Testis (tissue), 3 donors: ENCODE results near the gene GAB2. TPM values are rescaled to one million over a fixed set of nuclear protein-coding genes. Genes with fewer than 3 reads are reported as not detected.

Source experiments
- DNase-seq: peaks from one replicate; pipeline ENCODE4 v3.0.0-alpha.2; 2019
- H3K27ac ChIP-seq, 2 donors: fragments of 200-600 bp; sonication (generic); one replicate each; pipeline ENCODE4 v1.5.1; 2019
- H3K27me3 ChIP-seq: fragments of 200-600 bp; sonication (generic); one replicate; pipeline ENCODE4 v1.5.1; 2019
- H3K36me3 ChIP-seq: fragments of 200-600 bp; sonication (generic); one replicate; pipeline ENCODE4 v1.5.1; 2017; ENCODE audit warnings: low read depth; ENCODE audit errors: missing control alignments
- H3K4me1 ChIP-seq: fragments of 200-600 bp; sonication (generic); one replicate; pipeline ENCODE4 v1.5.1; 2019
- H3K4me3 ChIP-seq, 2 donors: fragments of 200-600 bp; sonication (generic); one replicate each; pipeline ENCODE4 v1.5.1; 2017 to 2019
- H3K9me3 ChIP-seq: fragments of 200-600 bp; sonication (generic); one replicate; pipeline ENCODE4 v1.5.1; 2017
- CTCF ChIP-seq, 3 experiments: fragments of 450-650 bp in 2 of 3; fragments of 200-600 bp in 1 of 3; sonication (generic) in 1 of 3; IDR thresholded peaks; one replicate each; pipeline ENCODE4 v1.5.1; 2016 to 2019; ENCODE audit warnings: antibody characterized with exemption in 3 of 3, mild to moderate bottlenecking in 2 of 3, moderate library complexity in 1 of 3
- POLR2A ChIP-seq: fragments of 450-650 bp; IDR thresholded peaks from one replicate; pipeline ENCODE4 v1.6.1; 2017; ENCODE audit warnings: antibody characterized with exemption, mild to moderate bottlenecking, moderate library complexity
- WGBS, 2 donors: methylation state at CpG; one replicate each; pipeline ENCODE4 v1.1.5; 2018; 5-methylcytosine and 5-hydroxymethylcytosine counted together
- intact Hi-C: fragments of 100-400 bp; cut with DNase I; formaldehyde crosslinking; loops from one replicate; pipeline ENCODE4 v1.15.1; 2023; ENCODE audit warnings: low total_unique reads
- polyA plus RNA-seq: library from polyadenylated mRNA; stranded (reverse); fragments of 350-450 nt; fragmentation: Illumina TruSeq; extraction: RNeasy Lipid Tissue Mini Kit (QIAGEN cat#74804); gene quantifications from one replicate; pipeline ENCODE4 v1.2.3, GENCODE V29; 2014; ENCODE audit warnings: low read depth, low replicate concordance; ENCODE audit not compliant: insufficient read depth
- total RNA-seq, 2 donors: library from RNA; depleted of rRNA; stranded (reverse); fragments of >200 nt; gene quantifications; one replicate each; pipeline ENCODE4 v1.2.3, GENCODE V29; 2016

Gene GAB2
- total and polyA plus RNA-seq, 3 donors from 2014 or later: 9.2 to 14.3 (median 10.9) TPM

DNA sequence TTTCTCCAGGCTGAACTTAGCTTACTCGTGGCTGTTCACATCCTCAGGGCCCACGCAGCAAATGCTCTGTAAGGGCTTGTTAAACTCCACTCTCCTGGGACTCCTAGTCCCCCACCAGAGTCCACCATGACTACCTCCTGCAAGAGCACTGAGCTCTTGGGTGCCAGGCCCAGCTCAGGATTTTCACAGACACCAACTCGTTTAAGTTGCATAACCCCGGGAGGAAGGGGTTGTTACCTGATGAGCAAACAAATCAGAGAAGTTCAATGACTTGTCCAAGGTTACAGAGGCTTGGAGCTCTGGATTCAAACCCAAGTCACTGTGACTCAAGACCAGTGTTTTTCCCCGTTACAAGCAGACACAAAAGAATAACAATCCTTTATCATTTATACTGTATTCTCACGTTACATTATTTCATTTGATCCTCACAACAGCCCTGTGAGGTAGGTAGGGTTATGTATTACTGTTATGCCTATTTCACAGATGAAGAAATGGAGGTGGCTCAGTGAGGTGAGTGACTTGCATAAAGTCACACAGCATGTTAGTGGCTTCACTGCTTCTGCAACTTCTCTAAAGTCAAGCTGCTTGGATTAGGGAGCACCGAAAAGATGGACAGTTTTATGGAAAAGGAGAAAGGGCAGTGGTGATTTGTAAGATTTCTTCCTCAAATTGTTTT is 246.6 kb downstream of the GAB2 start:
- H3K9me3 ChIP-seq: no peaks in the 10 kb centered on the region
- H3K27me3 ChIP-seq: no peaks in the 10 kb centered on the region
- peaks cover 29% of the 10 kb centered on the region for H3K4me1 ChIP-seq
- peak overlapping the region in 1 of 2 donors; percentile 87 for H3K27ac ChIP-seq
- 68 to 83% methylated on average over 7 of the region's 7 CpGs for WGBS, 2 donors
- DNase-seq: no peak
- TF ChIP-seq CTCF (IDR thresholded peaks at IDR 0.05): no peak
- no peaks in the 10 kb centered on the region for H3K36me3 ChIP-seq
- intact Hi-C loops: no loop called here
- no peak overlapping the region for H3K4me3 ChIP-seq

GRCh38 chr11:78170413-78170812 is 247.2 kb downstream of the GAB2 start:
- WGBS, 2 donors: 90% methylated on average over 10 to 11 of the region's 11 CpGs
- no peak overlapping the region for H3K4me3 ChIP-seq
- H3K4me1 ChIP-seq: peaks cover 29% of the 10 kb centered on the region
- H3K27me3 ChIP-seq: no peaks in the 10 kb centered on the region
- no peak for DNase-seq
- no peaks in the 10 kb centered on the region for H3K36me3 ChIP-seq
- intact Hi-C loops: no loop called here
- TF ChIP-seq CTCF (IDR thresholded peaks at IDR 0.05) (no peak), POLR2A (no peak)
- no peaks in the 10 kb centered on the region for H3K9me3 ChIP-seq
- peak overlapping the region in 1 of 2 donors; percentile 87 for H3K27ac ChIP-seq

- 39 to 52% methylated on average over 8 to 17 of the region's 17 CpGs for WGBS, 2 donors
- Histone ChIP-seq H3K27ac (peak overlapping the region; percentile 70 to 87), H3K9me3 (no peaks in the 10 kb centered on the region), H3K4me3 (no peak overlapping the region), H3K36me3 (no peaks in the 10 kb centered on the region), H3K4me1 (peaks cover 32% of the 10 kb centered on the region), H3K27me3 (no peaks in the 10 kb centered on the region)
- TF ChIP-seq POLR2A (no peak), CTCF (IDR thresholded peaks at IDR 0.05) (no peak)
- DNase-seq: peak; percentile 65
- intact Hi-C loops: no loop called here
These were observed 248.8 kb downstream of the GAB2 start for GRCh38 chr11:78168539-78169477.

GRCh38 chr11:78166855-78167469 is 250.7 kb downstream of the GAB2 start:
- Histone ChIP-seq H3K4me3 (no peak overlapping the region), H3K27ac (peak overlapping the region in 1 of 2 donors; percentile 74), H3K9me3 (no peaks in the 10 kb centered on the region), H3K27me3 (no peaks in the 10 kb centered on the region), H3K4me1 (peaks cover 40% of the 10 kb centered on the region), H3K36me3 (no peaks in the 10 kb centered on the region)
- intact Hi-C loops: no loop called here
- no peak for TF ChIP-seq CTCF (IDR thresholded peaks at IDR 0.05)
- no peak for TF ChIP-seq POLR2A
- DNase-seq: no peak
- WGBS, 2 donors: 54 to 64% methylated on average over 6 of the region's 6 CpGs

Other genes starting within 250 kb of the GAB2 start
- 10 to 100 TPM; 14.2 to 14.7 TPM for gene KCTD21, start 229.2 kb downstream of the GAB2 start, total RNA-seq
- gene KCTD21, start 229.2 kb downstream of the GAB2 start, polyA plus RNA-seq: 10.2 TPM
- 10 to 100 TPM; 25.8 to 33.5 TPM for gene USP35, start 228.9 kb downstream of the GAB2 start, total RNA-seq
- gene USP35, start 228.9 kb downstream of the GAB2 start, polyA plus RNA-seq: 10.5 TPM
- gene NARS2, start 157.0 kb upstream of the GAB2 start, total RNA-seq: 10 to 100 TPM; 21.3 to 22.6 TPM
- 9.8 TPM for gene NARS2, start 157.0 kb upstream of the GAB2 start, polyA plus RNA-seq